ENCODE measurements around the gene SHISA7. TPM values are rescaled to one million over a fixed set of nuclear protein-coding genes. Genes with fewer than 3 reads are reported as not detected.
"Not testable (repeated sequence)": the region's sequence is repeated elsewhere in the genome, so short reads cannot be mapped to it uniquely, and the experiment has no call there.

The SHISA7 gene
- polyA plus RNA-seq, 2 of the 4 experiments (the other 2 are of a cell fraction), result 0.01 TPM; not detected in 1

DNA sequence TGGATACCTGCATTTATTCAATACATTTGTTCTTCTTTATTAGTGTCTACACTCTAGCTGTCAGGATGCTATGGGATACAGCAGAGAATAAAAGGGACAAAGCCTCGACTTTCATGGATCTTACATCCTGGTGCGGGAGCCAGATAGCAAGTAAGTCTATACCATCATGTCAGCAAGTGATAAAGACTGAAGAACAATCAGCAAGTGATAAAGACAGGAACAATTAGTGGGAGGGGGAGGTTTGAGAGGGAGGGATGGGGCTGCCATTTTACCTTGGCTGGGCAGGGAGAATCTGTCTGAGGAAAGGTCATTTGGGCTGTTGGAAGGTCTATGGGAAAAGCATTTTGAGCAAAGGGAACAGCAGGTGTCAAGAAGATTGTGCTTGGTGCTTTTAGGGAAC is 32.9 kb downstream of the SHISA7 start:
- 83% methylated on average over 2 of the region's 2 CpGs for WGBS (ENCODE audit: missing lambda C conversion rate)
- no peak for ATAC-seq
- ChIA-PET CTCF (interaction anchor here (0.9 to 8.1 kb wide), 5 partner anchors 8 to 269 kb away, joined by 4 to 61 read pairs (median 8); no protein-coding TSS in a partner anchor), POLR2A (interaction anchor here (1.4 kb wide), 1 partner anchor 130 kb away, joined by 3 read pairs; the partner anchor contains the start of gene HSPBP1)
- Histone ChIP-seq H3K4me1 (peaks cover 18% of the 10 kb centered on the region), H3K9me3 (0 out of 3 replicates have a peak, but pooled peaks cover 6% of the 10 kb centered on the region), H3K27ac (no peak overlapping the region), H3K4me3 (no peak overlapping the region), H3K4me2 (no peak overlapping the region)
- no peak for TF ChIP-seq POLR2A (IDR thresholded peaks at IDR 0.05; ENCODE audit: low read length)
- no peak for TF ChIP-seq RNF2 (IDR thresholded peaks at IDR 0.05; ENCODE audit: borderline replicate concordance, low read depth)
- TF ChIP-seq, protein P1, sequence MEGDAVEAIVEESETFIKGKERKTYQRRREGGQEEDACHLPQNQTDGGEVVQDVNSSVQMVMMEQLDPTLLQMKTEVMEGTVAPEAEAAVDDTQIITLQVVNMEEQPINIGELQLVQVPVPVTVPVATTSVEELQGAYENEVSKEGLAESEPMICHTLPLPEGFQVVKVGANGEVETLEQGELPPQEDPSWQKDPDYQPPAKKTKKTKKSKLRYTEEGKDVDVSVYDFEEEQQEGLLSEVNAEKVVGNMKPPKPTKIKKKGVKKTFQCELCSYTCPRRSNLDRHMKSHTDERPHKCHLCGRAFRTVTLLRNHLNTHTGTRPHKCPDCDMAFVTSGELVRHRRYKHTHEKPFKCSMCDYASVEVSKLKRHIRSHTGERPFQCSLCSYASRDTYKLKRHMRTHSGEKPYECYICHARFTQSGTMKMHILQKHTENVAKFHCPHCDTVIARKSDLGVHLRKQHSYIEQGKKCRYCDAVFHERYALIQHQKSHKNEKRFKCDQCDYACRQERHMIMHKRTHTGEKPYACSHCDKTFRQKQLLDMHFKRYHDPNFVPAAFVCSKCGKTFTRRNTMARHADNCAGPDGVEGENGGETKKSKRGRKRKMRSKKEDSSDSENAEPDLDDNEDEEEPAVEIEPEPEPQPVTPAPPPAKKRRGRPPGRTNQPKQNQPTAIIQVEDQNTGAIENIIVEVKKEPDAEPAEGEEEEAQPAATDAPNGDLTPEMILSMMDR (IDR thresholded peaks at IDR 0.05), result no peak
- TF ChIP-seq TFCP2L1 (CRISPR knock-in tag; IDR thresholded peaks at IDR 0.05), result no peak
- TF ChIP-seq CEBPB (IDR thresholded peaks at IDR 0.05), result no peak
- no peak for DNase-seq (ENCODE audit: low read depth in 1 of 2, low spot score in 1 of 2)
- peak; percentile 13 for FAIRE-seq

DNA sequence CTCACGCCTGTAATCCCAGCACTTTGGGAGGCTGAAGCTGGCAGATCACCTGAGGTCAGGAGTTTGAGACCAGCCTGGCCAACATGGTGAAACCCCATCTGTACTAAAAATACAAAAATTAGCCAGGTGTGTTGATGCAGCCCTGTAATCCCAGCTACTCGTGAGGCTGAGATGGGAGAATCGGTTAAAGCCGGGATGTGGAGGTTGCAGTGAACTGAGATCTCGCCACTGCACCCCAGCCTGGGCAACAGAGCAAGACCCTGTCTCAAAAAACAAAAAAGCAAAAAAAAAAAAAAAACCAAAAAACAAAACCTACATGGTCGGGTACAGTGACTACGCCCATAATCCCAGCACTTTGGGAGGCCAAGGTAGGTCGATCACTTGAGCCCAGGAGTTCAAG is 33.9 kb downstream of the SHISA7 start:
- H3K9me3 ChIP-seq; H3K4me2 ChIP-seq; ATAC-seq; DNase-seq (ENCODE audit: low read depth in 1 of 2, low spot score in 1 of 2); FAIRE-seq; H3K4me3 ChIP-seq: not testable (repeated sequence)
- ChIA-PET CTCF (interaction anchor here (0.6 to 8.1 kb wide), 13 partner anchors 9 to 493 kb away, joined by 3 to 61 read pairs (median 4); partner anchors contain the start of gene DNAAF3), POLR2A (interaction anchor here (1.4 to 3.3 kb wide), 2 partner anchors 21 to 129 kb away, joined by 3 to 55 read pairs; partner anchors contain the start of genes HSPBP1 and RPL28)
- Histone ChIP-seq H3K27ac (peak overlapping the region in 1 of 2 experiments; percentile 97; a peak in 4 of 6 replicates), H3K4me1 (peaks cover 28% of the 10 kb centered on the region)
- 93% methylated on average over 8 of the region's 8 CpGs for WGBS (ENCODE audit: missing lambda C conversion rate)

DNA sequence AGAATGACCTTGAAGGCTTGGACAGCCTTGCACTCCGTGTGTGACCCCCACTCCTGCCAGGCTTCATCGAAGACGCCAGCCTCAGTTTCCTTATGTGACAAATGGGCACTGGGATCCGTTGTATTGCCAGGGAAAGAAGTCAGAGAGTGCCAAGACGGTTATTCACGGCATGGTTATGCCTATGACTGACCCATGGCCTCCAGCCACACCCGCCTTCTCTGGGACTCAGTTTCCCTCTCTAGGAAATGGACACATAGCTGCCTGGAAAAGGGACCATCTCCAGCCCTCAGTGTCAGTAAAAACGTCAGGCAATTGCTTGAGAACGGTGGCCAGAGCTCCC is 34.6 kb downstream of the SHISA7 start:
- Histone ChIP-seq H3K4me1 (peaks cover 32% of the 10 kb centered on the region), H3K4me2 (peak overlapping the region; percentile 81), H3K9me3 (0 out of 3 replicates have a peak, but pooled peaks cover 6% of the 10 kb centered on the region), H3K4me3 (peak overlapping the region; percentile 36), H3K27ac (peak overlapping the region; percentile 95 to 97)
- no peak for ATAC-seq
- FAIRE-seq, result no peak
- POLR2A ChIA-PET, result interaction anchor here (2.9 to 3.3 kb wide), 2 partner anchors 20 to 24 kb away, joined by 37 to 55 read pairs; partner anchors contain the start of genes RPL28 and TMEM238
- no peak for DNase-seq (ENCODE audit: low read depth in 1 of 2, low spot score in 1 of 2)
- CTCF ChIA-PET, result interaction anchor here (0.6 to 8.1 kb wide), 9 partner anchors 8 to 272 kb away, joined by 3 to 61 read pairs (median 4); partner anchors contain the start of gene DNAAF3
- WGBS (ENCODE audit: missing lambda C conversion rate), result 63% methylated on average over 9 of the region's 9 CpGs
- TF ChIP-seq HOXB13 (CRISPR knock-in tag; IDR thresholded peaks at IDR 0.05; ENCODE audit: low read depth) (peak; percentile 95), FOXS1 (CRISPR knock-in tag; IDR thresholded peaks at IDR 0.05) (peak; percentile 71; the same call in 1 of the 2 replicates), MYC (IDR thresholded peaks at IDR 0.05; ENCODE audit: borderline replicate concordance, low read length) (no peak), CHD4 (IDR thresholded peaks at IDR 0.05; ENCODE audit: borderline replicate concordance) (peak; percentile 88; the same call in 1 of the 2 replicates), CHD2 (IDR thresholded peaks at IDR 0.05; ENCODE audit: low read length, partially characterized antibody) (no peak), EHF (CRISPR knock-in tag; IDR thresholded peaks at IDR 0.05) (peak; percentile 88; the same call in 1 of the 2 replicates), EHMT2 (IDR thresholded peaks at IDR 0.05; ENCODE audit: low read depth) (peak; percentile 81), HOXB5 (CRISPR knock-in tag; IDR thresholded peaks at IDR 0.05) (peak; percentile 92), JUN (IDR thresholded peaks at IDR 0.05) (no peak), ZSCAN20 (CRISPR knock-in tag; IDR thresholded peaks at IDR 0.05) (no peak), BHLHE40 (IDR thresholded peaks at IDR 0.05; ENCODE audit: low read depth, low read length) (no peak), SMC3 (IDR thresholded peaks at IDR 0.05) (no peak), FOSB (CRISPR knock-in tag; IDR thresholded peaks at IDR 0.05) (peak; percentile 43; the same call in 1 of the 2 replicates), NR3C1 (IDR thresholded peaks at IDR 0.05) (no peak), GATA3 (IDR thresholded peaks at IDR 0.05; ENCODE audit: borderline replicate concordance) (no peak), NFE2L2 (conservative IDR thresholded peaks at IDR 0.05; ENCODE audit: low read length) (no peak), CEBPB (IDR thresholded peaks at IDR 0.05) (no peak), JUNB (IDR thresholded peaks at IDR 0.05) (no peak), HEYL (CRISPR knock-in tag; IDR thresholded peaks at IDR 0.05) (peak; percentile 87; the same call in 1 of the 2 replicates), POLR2A (IDR thresholded peaks at IDR 0.05; ENCODE audit: low read length) (no peak), HDAC2 (IDR thresholded peaks at IDR 0.05) (0 out of 2 replicates have a peak, but pooled peaks have one; percentile 61)
- TF ChIP-seq, protein P2, sequence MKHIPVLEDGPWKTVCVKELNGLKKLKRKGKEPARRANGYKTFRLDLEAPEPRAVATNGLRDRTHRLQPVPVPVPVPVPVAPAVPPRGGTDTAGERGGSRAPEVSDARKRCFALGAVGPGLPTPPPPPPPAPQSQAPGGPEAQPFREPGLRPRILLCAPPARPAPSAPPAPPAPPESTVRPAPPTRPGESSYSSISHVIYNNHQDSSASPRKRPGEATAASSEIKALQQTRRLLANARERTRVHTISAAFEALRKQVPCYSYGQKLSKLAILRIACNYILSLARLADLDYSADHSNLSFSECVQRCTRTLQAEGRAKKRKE (CRISPR knock-in tag; IDR thresholded peaks at IDR 0.05; ENCODE audit: low read depth), result peak; percentile 89
- TF ChIP-seq, protein P3, sequence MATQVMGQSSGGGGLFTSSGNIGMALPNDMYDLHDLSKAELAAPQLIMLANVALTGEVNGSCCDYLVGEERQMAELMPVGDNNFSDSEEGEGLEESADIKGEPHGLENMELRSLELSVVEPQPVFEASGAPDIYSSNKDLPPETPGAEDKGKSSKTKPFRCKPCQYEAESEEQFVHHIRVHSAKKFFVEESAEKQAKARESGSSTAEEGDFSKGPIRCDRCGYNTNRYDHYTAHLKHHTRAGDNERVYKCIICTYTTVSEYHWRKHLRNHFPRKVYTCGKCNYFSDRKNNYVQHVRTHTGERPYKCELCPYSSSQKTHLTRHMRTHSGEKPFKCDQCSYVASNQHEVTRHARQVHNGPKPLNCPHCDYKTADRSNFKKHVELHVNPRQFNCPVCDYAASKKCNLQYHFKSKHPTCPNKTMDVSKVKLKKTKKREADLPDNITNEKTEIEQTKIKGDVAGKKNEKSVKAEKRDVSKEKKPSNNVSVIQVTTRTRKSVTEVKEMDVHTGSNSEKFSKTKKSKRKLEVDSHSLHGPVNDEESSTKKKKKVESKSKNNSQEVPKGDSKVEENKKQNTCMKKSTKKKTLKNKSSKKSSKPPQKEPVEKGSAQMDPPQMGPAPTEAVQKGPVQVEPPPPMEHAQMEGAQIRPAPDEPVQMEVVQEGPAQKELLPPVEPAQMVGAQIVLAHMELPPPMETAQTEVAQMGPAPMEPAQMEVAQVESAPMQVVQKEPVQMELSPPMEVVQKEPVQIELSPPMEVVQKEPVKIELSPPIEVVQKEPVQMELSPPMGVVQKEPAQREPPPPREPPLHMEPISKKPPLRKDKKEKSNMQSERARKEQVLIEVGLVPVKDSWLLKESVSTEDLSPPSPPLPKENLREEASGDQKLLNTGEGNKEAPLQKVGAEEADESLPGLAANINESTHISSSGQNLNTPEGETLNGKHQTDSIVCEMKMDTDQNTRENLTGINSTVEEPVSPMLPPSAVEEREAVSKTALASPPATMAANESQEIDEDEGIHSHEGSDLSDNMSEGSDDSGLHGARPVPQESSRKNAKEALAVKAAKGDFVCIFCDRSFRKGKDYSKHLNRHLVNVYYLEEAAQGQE (IDR thresholded peaks at IDR 0.05), result no peak
- TF ChIP-seq, protein P1 (IDR thresholded peaks at IDR 0.05), result no peak
